ENCODE measurements around the gene ENG. TPM values are rescaled to one million over a fixed set of nuclear protein-coding genes. Genes with fewer than 3 reads are reported as not detected.

Gene ENG
- total and polyA plus RNA-seq, 2 of the 8 experiments (the other 6 are each of a cell fraction or from before 2014, with no cell fraction given): 1.8 to 4.4 TPM

GRCh38 chr9:127869310-127870152 is 15.1 kb upstream of the ENG start (continued):
- peak; percentile 75; the same call in 1 of the 2 replicates for TF ChIP-seq KDM1A (IDR thresholded peaks at IDR 0.05; ENCODE audit: borderline replicate concordance, low read length)
- no peak for TF ChIP-seq RNF2 (IDR thresholded peaks at IDR 0.05; ENCODE audit: borderline replicate concordance, low read depth, low read length, missing control alignments, poor library complexity, severe bottlenecking)
- no peak for TF ChIP-seq CREB1 (IDR thresholded peaks at IDR 0.05)
- TF ChIP-seq TCF12 (IDR thresholded peaks at IDR 0.05; ENCODE audit: low read depth, low read length): peak; percentile 85; the same call in 1 of the 2 replicates
- no peak for TF ChIP-seq RFX5 (IDR thresholded peaks at IDR 0.05; ENCODE audit: borderline replicate concordance, low read depth, low read length)
- TF ChIP-seq, protein P1, sequence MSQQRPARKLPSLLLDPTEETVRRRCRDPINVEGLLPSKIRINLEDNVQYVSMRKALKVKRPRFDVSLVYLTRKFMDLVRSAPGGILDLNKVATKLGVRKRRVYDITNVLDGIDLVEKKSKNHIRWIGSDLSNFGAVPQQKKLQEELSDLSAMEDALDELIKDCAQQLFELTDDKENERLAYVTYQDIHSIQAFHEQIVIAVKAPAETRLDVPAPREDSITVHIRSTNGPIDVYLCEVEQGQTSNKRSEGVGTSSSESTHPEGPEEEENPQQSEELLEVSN (IDR thresholded peaks at IDR 0.05): no peak
- TF ChIP-seq TBP (IDR thresholded peaks at IDR 0.05; ENCODE audit: low read depth, low read length): no peak
- TF ChIP-seq GABPA (IDR thresholded peaks at IDR 0.05; ENCODE audit: borderline replicate concordance, insufficient read depth, low read length): peak; percentile 57; the same call in 1 of the 2 replicates
- 0 out of 2 replicates have a peak, but pooled peaks have one; percentile 15 for TF ChIP-seq SRF (IDR thresholded peaks at IDR 0.05; ENCODE audit: low read depth, low read length)
- TF ChIP-seq CEBPB (IDR thresholded peaks at IDR 0.05; ENCODE audit: low read depth, low read length): no peak
